Muscle of leg (tissue), 11 donors: Measurements from ENCODE around the gene ZNF487. TPM values are rescaled to one million over a fixed set of nuclear protein-coding genes. Genes with fewer than 3 reads are reported as not detected.

Experiments
- DNase-seq: peaks from one replicate; pipeline ENCODE4 v3.0.0; 2013
- H3K27ac ChIP-seq: one replicate; pipeline ENCODE4 v1.5.1; 2013; ENCODE audit warnings: mild to moderate bottlenecking, low read length, control low read depth
- H3K27me3 ChIP-seq: one replicate; pipeline ENCODE4 v1.6.1; 2013; ENCODE audit warnings: low read length; ENCODE audit not compliant: control insufficient read depth, insufficient read depth
- H3K36me3 ChIP-seq: one replicate; pipeline ENCODE4 v1.6.1; 2013; ENCODE audit warnings: low read length; ENCODE audit not compliant: control insufficient read depth, insufficient read depth
- H3K4me1 ChIP-seq: one replicate; pipeline ENCODE4 v1.6.1; 2013; ENCODE audit warnings: low read length; ENCODE audit not compliant: control insufficient read depth, insufficient read depth
- H3K4me3 ChIP-seq: one replicate; pipeline ENCODE4 v1.5.1; 2013; ENCODE audit warnings: low read length, control low read depth
- H3K9me3 ChIP-seq: replicated peaks from 2 replicates; pipeline ENCODE4 v1.6.1; 2013; ENCODE audit warnings: low read depth, low read length; ENCODE audit not compliant: control insufficient read depth
- WGBS: methylation state at CpG from one replicate; pipeline ENCODE4 v1.1.5; 2013; ENCODE audit warnings: missing lambda C conversion rate; ENCODE audit not compliant: insufficient coverage; 5-methylcytosine and 5-hydroxymethylcytosine counted together
- polyA plus RNA-seq, 8 donors: library from polyadenylated mRNA; unstranded; fragments of 120-200 nt; gene quantifications; one replicate each; pipeline versions ENCODE4 v1.2.1 to v1.2.3, GENCODE V29; 2013; ENCODE audit warnings: inconsistent platforms in 1 of 8, low replicate concordance in 1 of 8; ENCODE audit not compliant: insufficient read length in 8 of 8, insufficient read depth in 1 of 8
- total RNA-seq: library from RNA; stranded (reverse); fragments of 120-200 nt; gene quantifications from one replicate; pipeline ENCODE4 v1.2.4, GENCODE V29; 2013

The ZNF487 gene
- total and polyA plus RNA-seq, 9 donors, result 3.6 to 5.9 (median 4.1) TPM

DNA sequence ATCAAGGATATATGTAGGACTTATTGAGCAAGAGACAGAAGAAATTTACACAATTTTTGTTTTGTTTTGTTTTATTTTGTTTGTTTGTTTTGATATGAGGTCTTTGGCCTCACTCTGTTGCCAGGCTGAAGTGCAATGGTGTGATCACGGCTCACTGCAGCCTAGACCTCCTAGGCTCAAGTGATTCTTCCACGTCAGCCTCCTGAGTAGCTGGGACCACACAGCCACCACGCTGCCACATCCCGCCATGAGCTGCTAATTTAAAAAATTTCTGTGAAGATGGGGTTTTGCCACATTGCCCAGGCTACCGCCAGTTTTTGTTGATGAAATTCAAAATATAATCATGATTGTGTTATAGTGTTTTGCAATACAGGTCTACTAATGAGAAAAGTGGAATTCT is 54.9 kb downstream of the ZNF487 start:
- no peaks in the 10 kb centered on the region for H3K36me3 ChIP-seq
- no peak for DNase-seq
- H3K9me3 ChIP-seq, result no peaks in the 10 kb centered on the region
- no peaks in the 10 kb centered on the region for H3K4me1 ChIP-seq
- WGBS, result 90% methylated on average over 4 of the region's 5 CpGs
- H3K27me3 ChIP-seq, result no peaks in the 10 kb centered on the region
- no peak overlapping the region for H3K4me3 ChIP-seq
- no peak overlapping the region for H3K27ac ChIP-seq

DNA sequence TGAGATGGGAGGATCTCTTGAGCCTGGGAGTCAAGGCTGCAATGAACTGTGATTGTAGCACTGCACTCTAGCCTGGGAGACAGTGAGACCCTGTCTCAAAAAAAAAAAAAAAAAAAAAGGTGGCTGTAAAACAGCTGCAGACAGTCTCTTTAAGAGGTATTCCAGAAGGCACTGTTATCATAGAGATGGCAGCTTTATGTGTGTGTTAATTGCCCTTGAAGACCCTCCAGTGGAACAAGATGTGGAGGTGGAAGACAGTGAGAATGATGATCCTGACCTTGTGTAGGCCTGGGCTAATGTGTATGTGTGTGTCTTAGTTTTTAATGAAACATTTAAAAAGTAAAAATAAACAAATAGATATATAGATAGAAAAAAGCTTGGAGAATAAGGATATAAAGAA is 66.0 kb downstream of the ZNF487 start:
- Histone ChIP-seq H3K4me3 (no peak overlapping the region), H3K4me1 (no peaks in the 10 kb centered on the region), H3K9me3 (no peaks in the 10 kb centered on the region), H3K27ac (no peak overlapping the region), H3K27me3 (no peaks in the 10 kb centered on the region), H3K36me3 (no peaks in the 10 kb centered on the region)
- no peak for DNase-seq

DNA sequence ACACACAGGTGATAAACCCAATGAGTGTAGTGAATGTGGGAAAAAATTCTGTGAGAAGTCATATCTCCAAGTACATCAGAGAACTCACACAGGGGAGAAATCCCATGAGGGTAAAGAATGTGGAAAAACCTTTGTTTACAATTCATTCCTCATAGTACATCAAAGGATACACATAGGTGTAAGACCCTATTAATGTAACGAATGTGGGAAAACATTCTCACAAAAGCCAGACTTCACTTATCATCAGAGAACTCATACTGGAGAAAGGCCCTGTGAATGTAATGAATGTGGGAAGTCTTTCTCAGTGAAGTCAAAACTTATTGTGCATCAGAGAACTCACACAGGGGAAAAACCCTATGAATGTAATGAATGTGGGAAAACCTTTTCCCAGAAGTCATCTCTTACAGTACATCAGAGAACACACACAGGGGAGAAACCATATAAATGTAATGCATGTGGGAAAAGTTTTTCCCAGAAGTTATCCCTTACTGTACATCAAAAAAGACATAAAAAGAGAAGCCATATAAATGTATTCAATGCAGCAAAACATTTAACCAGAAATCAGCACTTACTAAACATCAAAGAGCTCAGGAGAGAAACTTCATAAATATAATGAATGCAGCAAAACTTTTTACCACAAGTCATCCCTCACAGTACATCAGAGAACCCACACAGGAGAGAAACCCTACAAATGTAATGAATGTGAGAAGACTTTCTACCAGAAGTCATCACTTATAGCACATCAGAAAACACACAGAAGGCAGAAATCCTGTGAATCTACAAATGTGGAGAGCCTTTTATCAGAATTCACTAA is 87.7 kb downstream of the ZNF487 start:
- no peak for DNase-seq
- Histone ChIP-seq H3K27ac (no peak overlapping the region), H3K4me1 (no peaks in the 10 kb centered on the region), H3K9me3 (peaks cover 43% of the 10 kb centered on the region), H3K36me3 (no peaks in the 10 kb centered on the region), H3K4me3 (no peak overlapping the region), H3K27me3 (no peaks in the 10 kb centered on the region)
- WGBS, result no CpG with 5 or more reads among the region's 1 CpG

Other genes with a start within 250 kb of the ZNF487 start
- gene RASGEF1A, start 170.0 kb upstream of the ZNF487 start, total RNA-seq, result 0.27 TPM
- gene RASGEF1A, start 170.0 kb upstream of the ZNF487 start, polyA plus RNA-seq, result under 1 TPM; 0.28 to 0.70 (median 0.37) TPM
- 0.44 TPM for gene FXYD4, start 65.5 kb upstream of the ZNF487 start, total RNA-seq
- 1 to 10 TPM in 4 of 8 donors, under 1 TPM in 4; 0.50 to 2.6 (median 1.1) TPM for gene FXYD4, start 65.5 kb upstream of the ZNF487 start, polyA plus RNA-seq
- 100 TPM for gene HNRNPF, start 27.9 kb upstream of the ZNF487 start, total RNA-seq
- gene HNRNPF, start 27.9 kb upstream of the ZNF487 start, polyA plus RNA-seq, result 100 to 1,000 TPM; 109 to 151 (median 115) TPM
- 8.2 TPM for gene ZNF239, start 137.5 kb downstream of the ZNF487 start, total RNA-seq
- gene ZNF239, start 137.5 kb downstream of the ZNF487 start, polyA plus RNA-seq, result 10 to 100 TPM in 1 of 8 donors, 1 to 10 TPM in 7; 5.7 to 10.8 (median 7.1) TPM
- 5.1 TPM for gene ZNF485, start 169.3 kb downstream of the ZNF487 start, total RNA-seq
- 1 to 10 TPM; 2.5 to 3.4 (median 3.1) TPM for gene ZNF485, start 169.3 kb downstream of the ZNF487 start, polyA plus RNA-seq
- gene ZNF32, start 211.8 kb downstream of the ZNF487 start, total RNA-seq, result 63.5 TPM
- 10 to 100 TPM; 42.5 to 49.4 (median 46.9) TPM for gene ZNF32, start 211.8 kb downstream of the ZNF487 start, polyA plus RNA-seq